HG03139 (cell line): Measurements from ENCODE around the gene INPP1.

Experiments used
- ATAC-seq: cut with Tn5 transposase; IDR thresholded peaks from one replicate; pipeline ENCODE4 v1.9.1; 2021; ENCODE audit not compliant: unreplicated experiment

INPP1 gene

GRCh38 chr2:190407662-190408537 is 64.5 kb downstream of the INPP1 start, which contains the start of gene MFSD6:
Gene MFSD6, plus strand, starts transcription at chr2:190408355. Its CDS starts 27,675 bp downstream, at chr2:190436030.
- peak; percentile 45 for ATAC-seq

GRCh38 chr2:190408538-190409271 is 65.3 kb downstream of the INPP1 start:
- ATAC-seq = peak; percentile 63

DNA sequence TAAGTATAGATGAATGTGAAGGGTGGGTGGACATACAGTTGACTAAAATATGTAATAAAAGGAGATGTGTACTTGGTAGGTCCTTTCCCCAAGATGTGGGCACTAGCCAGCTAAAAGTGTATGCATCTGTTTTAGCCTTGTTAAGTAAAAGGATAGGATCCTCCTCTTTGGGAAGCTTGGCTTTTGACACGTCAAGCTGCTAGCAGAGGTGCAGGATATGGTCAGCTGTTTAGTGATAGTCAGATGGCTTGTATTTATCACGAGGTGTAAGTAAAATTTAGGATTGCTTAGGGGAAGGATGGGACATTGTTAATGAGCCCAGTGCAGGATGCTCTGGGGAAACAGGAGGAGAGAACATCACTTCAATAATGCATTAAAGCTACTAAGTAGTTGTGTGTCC is 66.2 kb downstream of the INPP1 start:
- no peak for ATAC-seq

GRCh38 chr2:190410166-190410565 is 66.8 kb downstream of the INPP1 start:
- no peak for ATAC-seq

DNA sequence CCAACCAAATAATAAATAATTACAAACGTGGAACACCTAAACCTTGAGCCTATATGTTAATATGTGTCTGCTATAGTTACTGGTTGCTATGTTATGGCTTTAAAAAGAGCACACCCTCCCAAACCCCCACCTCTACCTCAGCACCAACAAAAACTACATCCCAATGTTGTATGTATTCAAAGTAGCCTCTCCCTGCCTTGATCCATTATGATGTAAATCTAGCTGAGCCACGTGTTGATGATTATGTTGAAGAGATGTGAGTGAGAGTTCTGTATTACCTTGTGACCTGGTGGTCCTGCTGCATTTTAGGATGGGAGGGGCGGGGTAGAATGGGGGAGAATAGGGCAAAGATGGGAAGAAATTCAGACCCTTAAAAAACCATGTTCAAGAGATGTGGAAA is 69.6 kb downstream of the INPP1 start:
- no peak for ATAC-seq

- ATAC-seq = no peak
Observed at GRCh38 chr2:190413421-190413820, 70.0 kb downstream of the INPP1 start.

DNA sequence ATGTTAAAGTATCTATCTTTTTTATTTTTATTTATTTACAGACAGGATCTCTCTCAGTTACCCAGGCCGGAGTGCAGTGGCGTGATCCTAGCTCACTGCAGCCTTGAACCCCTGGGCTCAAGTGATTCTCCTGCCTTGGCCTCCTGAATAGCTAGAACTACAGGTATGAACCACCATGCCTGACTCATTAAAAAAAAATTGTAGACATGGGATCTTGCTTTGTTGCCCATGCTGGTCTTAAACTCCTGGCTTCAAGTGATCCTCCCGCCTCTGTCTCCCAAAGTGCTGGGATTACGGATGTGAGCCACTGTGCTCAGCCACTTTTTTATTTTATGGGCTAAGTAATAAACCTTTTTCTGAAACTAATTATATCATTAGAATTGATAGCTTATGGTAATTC is 71.9 kb downstream of the INPP1 start:
- ATAC-seq = no peak

- ATAC-seq = peak; percentile 48
Observed at GRCh38 chr2:190415794-190416775, 72.7 kb downstream of the INPP1 start.

GRCh38 chr2:190417045-190417842 is 73.9 kb downstream of the INPP1 start:
- no peak for ATAC-seq

- no peak for ATAC-seq
Observed at GRCh38 chr2:190418727-190419126, 75.3 kb downstream of the INPP1 start.

DNA sequence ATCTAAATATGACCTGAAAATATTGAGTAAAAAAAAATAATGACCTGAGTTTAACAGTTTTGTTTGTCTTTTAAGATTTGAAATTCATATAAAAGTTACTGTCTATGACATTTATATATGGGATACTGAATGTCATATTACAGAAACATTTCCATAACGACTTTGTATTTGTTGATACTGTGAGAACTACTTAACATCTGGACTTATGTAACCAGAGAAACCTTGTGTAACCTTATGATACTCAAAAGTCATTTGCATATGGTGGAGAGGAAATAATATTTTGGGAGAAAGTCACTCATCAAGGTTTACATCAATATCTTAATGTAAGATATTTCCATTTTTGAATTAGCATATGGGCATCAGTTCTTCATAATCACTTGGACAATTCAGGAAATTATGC is 77.4 kb downstream of the INPP1 start:
- ATAC-seq = no peak
